ENCODE measurements around the gene BAK1. TPM values are rescaled to one million over a fixed set of nuclear protein-coding genes. Genes with fewer than 3 reads are reported as not detected.

Gene BAK1
- total RNA-seq, 1 donor from 2014 or later = 54.8 TPM

DNA sequence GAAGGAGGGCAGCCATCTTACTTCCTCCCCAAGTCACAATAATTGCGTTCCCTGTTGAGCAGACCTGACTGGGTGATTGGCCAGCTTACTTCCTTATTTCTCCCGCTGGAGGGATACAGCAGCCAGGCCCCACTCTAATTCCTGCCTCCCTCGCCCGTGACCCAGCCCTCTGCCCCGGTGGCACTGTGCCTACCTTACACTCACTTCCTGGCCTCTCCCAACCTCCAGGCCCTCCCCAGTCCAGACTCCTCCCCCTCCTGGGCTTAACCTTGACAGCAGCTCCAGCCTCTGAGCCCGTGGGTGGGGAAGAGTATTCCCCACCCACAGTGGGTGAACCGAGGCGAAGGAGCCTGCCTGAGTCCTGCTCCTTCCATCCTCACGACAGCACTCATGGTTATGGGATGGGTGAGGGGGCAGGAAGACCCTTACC is 3.0 kb downstream of the BAK1 start:
- H3K4me2 ChIP-seq (ENCODE audit: low read length) = no peak overlapping the region
- H3K36me3 Mint-ChIP-seq (ENCODE audit: low read depth, unreplicated experiment) = peaks cover 10% of the 10 kb centered on the region
- H3K4me3 ChIP-seq (ENCODE audit: insufficient read depth, low read depth, low read length) = no peak overlapping the region
- H3K4me3 Mint-ChIP-seq (ENCODE audit: unreplicated experiment) = no peak overlapping the region
- H3K27ac ChIP-seq (ENCODE audit: low read depth, low read length) = no peak overlapping the region
- peaks cover 9% of the 10 kb centered on the region for H3K4me1 ChIP-seq (ENCODE audit: insufficient read depth, low read length)
- TF ChIP-seq EZH2 (IDR thresholded peaks at IDR 0.05; ENCODE audit: insufficient read depth, low read length) = no peak
- TF ChIP-seq, protein P1, sequence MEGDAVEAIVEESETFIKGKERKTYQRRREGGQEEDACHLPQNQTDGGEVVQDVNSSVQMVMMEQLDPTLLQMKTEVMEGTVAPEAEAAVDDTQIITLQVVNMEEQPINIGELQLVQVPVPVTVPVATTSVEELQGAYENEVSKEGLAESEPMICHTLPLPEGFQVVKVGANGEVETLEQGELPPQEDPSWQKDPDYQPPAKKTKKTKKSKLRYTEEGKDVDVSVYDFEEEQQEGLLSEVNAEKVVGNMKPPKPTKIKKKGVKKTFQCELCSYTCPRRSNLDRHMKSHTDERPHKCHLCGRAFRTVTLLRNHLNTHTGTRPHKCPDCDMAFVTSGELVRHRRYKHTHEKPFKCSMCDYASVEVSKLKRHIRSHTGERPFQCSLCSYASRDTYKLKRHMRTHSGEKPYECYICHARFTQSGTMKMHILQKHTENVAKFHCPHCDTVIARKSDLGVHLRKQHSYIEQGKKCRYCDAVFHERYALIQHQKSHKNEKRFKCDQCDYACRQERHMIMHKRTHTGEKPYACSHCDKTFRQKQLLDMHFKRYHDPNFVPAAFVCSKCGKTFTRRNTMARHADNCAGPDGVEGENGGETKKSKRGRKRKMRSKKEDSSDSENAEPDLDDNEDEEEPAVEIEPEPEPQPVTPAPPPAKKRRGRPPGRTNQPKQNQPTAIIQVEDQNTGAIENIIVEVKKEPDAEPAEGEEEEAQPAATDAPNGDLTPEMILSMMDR (IDR thresholded peaks at IDR 0.05; ENCODE audit: insufficient read depth, low read depth, low read length) = no peak
- peak overlapping the region; percentile 66 for H3K27ac Mint-ChIP-seq (ENCODE audit: unreplicated experiment)
- no peaks in the 10 kb centered on the region for H3K27me3 ChIP-seq (ENCODE audit: insufficient read depth, low read length)
- DNase-seq (ENCODE audit: low read depth) (no peak), FAIRE-seq (no peak)
- H2AFZ ChIP-seq (ENCODE audit: low read depth, low read length) = no peak overlapping the region
- H4K20me1 ChIP-seq (ENCODE audit: insufficient read depth, low read length) = peaks cover 31% of the 10 kb centered on the region
- no peak overlapping the region for H3K9ac ChIP-seq (ENCODE audit: low read length)
- H3K27me3 Mint-ChIP-seq (ENCODE audit: low read depth, unreplicated experiment) = no peaks in the 10 kb centered on the region
- H3K9me3 ChIP-seq (ENCODE audit: insufficient read depth, low read depth, low read length) = no peaks in the 10 kb centered on the region
- no peaks in the 10 kb centered on the region for H3K9me3 Mint-ChIP-seq (ENCODE audit: unreplicated experiment)
- H3K79me2 ChIP-seq (ENCODE audit: insufficient read depth, low read length) = peaks cover 36% of the 10 kb centered on the region
- peaks cover 11% of the 10 kb centered on the region for H3K4me1 Mint-ChIP-seq (ENCODE audit: low read depth, unreplicated experiment)
- peaks cover 22% of the 10 kb centered on the region for H3K36me3 ChIP-seq (ENCODE audit: insufficient read depth, low read length)

DNA sequence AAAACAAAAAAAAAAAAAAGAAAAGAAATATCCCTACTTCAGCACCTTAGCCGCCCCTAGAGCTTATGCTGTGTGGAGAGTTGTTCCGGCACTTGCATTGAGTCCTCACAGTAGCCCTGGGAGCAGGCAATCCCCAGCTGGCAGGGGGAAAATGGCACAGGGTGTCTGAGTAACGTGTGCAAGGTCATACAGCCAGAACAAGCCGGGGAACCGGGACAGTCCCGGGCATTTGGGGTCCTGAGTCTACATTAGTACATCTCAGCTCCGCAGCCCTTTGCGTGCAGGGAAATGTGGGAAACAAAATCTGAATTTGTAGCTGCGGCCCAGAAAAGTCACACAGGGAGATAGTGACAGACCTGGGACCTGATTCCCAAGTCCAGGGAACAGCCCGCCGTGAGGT is 3.4 kb downstream of the BAK1 start:
- Histone ChIP-seq H3K4me2 (ENCODE audit: low read length) (no peak overlapping the region), H3K36me3 (ENCODE audit: insufficient read depth, low read length) (peaks cover 22% of the 10 kb centered on the region), H3K9me3 (ENCODE audit: insufficient read depth, low read depth, low read length) (no peaks in the 10 kb centered on the region), H3K9ac (ENCODE audit: low read length) (no peak overlapping the region), H4K20me1 (ENCODE audit: insufficient read depth, low read length) (peaks cover 31% of the 10 kb centered on the region), H3K27me3 (ENCODE audit: insufficient read depth, low read length) (no peaks in the 10 kb centered on the region), H3K4me3 (ENCODE audit: insufficient read depth, low read depth, low read length) (no peak overlapping the region), H2AFZ (ENCODE audit: low read depth, low read length) (no peak overlapping the region), H3K27ac (ENCODE audit: low read depth, low read length) (no peak overlapping the region), H3K79me2 (ENCODE audit: insufficient read depth, low read length) (peaks cover 36% of the 10 kb centered on the region), H3K4me1 (ENCODE audit: insufficient read depth, low read length) (peaks cover 10% of the 10 kb centered on the region)
- TF ChIP-seq, protein P1 (IDR thresholded peaks at IDR 0.05; ENCODE audit: insufficient read depth, low read depth, low read length) = no peak
- no peak for TF ChIP-seq EZH2 (IDR thresholded peaks at IDR 0.05; ENCODE audit: insufficient read depth, low read length)
- DNase-seq (ENCODE audit: low read depth) (no peak), FAIRE-seq (no peak)
- Mint-ChIP-seq H3K9me3 (ENCODE audit: unreplicated experiment) (no peaks in the 10 kb centered on the region), H3K4me1 (ENCODE audit: low read depth, unreplicated experiment) (peaks cover 14% of the 10 kb centered on the region), H3K27me3 (ENCODE audit: low read depth, unreplicated experiment) (no peaks in the 10 kb centered on the region), H3K36me3 (ENCODE audit: low read depth, unreplicated experiment) (peaks cover 13% of the 10 kb centered on the region), H3K4me3 (ENCODE audit: unreplicated experiment) (no peak overlapping the region), H3K27ac (ENCODE audit: unreplicated experiment) (peak overlapping the region; percentile 66)

DNA sequence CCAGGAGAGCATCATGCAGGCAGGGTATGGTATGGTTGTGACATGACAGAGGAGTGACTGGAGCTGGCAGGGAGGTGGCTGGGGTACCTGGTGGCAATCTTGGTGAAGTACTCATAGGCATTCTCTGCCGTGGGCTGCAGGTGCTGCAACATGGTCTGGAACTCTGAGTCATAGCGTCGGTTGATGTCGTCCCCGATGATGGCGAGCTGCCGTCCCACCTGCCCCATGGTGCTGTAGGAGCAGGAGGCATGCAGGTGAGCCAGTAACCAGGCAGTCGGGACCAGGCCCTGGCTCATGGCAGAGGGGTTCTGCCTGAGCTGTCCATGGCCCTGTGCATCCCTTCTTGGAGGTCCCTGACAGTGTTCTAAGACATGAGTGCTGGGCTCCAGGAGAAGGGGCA is 4.9 kb downstream of the BAK1 start:
- H3K4me3 Mint-ChIP-seq (ENCODE audit: unreplicated experiment) = no peak overlapping the region
- Histone ChIP-seq H3K4me3 (ENCODE audit: insufficient read depth, low read depth, low read length) (no peak overlapping the region), H3K36me3 (ENCODE audit: insufficient read depth, low read length) (peaks cover 22% of the 10 kb centered on the region), H3K27me3 (ENCODE audit: insufficient read depth, low read length) (no peaks in the 10 kb centered on the region), H3K4me1 (ENCODE audit: insufficient read depth, low read length) (peaks cover 12% of the 10 kb centered on the region), H3K9ac (ENCODE audit: low read length) (no peak overlapping the region), H3K27ac (ENCODE audit: low read depth, low read length) (no peak overlapping the region), H4K20me1 (ENCODE audit: insufficient read depth, low read length) (peaks cover 31% of the 10 kb centered on the region), H3K9me3 (ENCODE audit: insufficient read depth, low read depth, low read length) (no peaks in the 10 kb centered on the region), H3K4me2 (ENCODE audit: low read length) (no peak overlapping the region), H3K79me2 (ENCODE audit: insufficient read depth, low read length) (peaks cover 36% of the 10 kb centered on the region), H2AFZ (ENCODE audit: low read depth, low read length) (no peak overlapping the region)
- no peaks in the 10 kb centered on the region for H3K27me3 Mint-ChIP-seq (ENCODE audit: low read depth, unreplicated experiment)
- TF ChIP-seq, protein P1 (IDR thresholded peaks at IDR 0.05; ENCODE audit: insufficient read depth, low read depth, low read length) = no peak
- no peak for TF ChIP-seq EZH2 (IDR thresholded peaks at IDR 0.05; ENCODE audit: insufficient read depth, low read length)
- no peaks in the 10 kb centered on the region for H3K9me3 Mint-ChIP-seq (ENCODE audit: unreplicated experiment)
- no peak overlapping the region for H3K27ac Mint-ChIP-seq (ENCODE audit: unreplicated experiment)
- H3K36me3 Mint-ChIP-seq (ENCODE audit: low read depth, unreplicated experiment) = peaks cover 20% of the 10 kb centered on the region
- H3K4me1 Mint-ChIP-seq (ENCODE audit: low read depth, unreplicated experiment) = peaks cover 17% of the 10 kb centered on the region
- DNase-seq (ENCODE audit: low read depth) = no peak
- FAIRE-seq = no peak
